ENCODE data around the gene GIMAP5. TPM values are rescaled to one million over a fixed set of nuclear protein-coding genes. Genes with fewer than 3 reads are reported as not detected.

Gene GIMAP5
- total RNA-seq, 1 donor from 2014 or later, result 10.7 TPM

DNA sequence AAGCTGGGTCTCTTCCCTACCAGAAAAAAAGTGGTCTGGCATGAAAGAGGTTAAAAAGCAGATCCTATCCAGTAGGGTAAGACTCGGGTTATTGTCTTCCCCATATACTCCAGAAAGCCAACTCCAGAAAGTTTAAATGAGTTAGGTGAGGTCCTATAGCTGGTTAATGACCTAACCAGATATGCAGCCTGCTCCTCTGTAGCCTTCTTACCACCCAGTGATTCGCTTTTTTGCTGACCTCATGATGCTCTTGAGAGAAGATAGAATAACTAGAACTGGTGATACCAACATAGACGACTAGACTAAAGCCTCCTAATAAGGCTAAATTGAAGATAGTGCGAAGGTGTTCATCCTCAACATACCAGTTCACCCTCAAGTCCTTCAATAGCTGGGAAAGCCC is 21.5 kb upstream of the GIMAP5 start:
- TF ChIP-seq, protein P1, sequence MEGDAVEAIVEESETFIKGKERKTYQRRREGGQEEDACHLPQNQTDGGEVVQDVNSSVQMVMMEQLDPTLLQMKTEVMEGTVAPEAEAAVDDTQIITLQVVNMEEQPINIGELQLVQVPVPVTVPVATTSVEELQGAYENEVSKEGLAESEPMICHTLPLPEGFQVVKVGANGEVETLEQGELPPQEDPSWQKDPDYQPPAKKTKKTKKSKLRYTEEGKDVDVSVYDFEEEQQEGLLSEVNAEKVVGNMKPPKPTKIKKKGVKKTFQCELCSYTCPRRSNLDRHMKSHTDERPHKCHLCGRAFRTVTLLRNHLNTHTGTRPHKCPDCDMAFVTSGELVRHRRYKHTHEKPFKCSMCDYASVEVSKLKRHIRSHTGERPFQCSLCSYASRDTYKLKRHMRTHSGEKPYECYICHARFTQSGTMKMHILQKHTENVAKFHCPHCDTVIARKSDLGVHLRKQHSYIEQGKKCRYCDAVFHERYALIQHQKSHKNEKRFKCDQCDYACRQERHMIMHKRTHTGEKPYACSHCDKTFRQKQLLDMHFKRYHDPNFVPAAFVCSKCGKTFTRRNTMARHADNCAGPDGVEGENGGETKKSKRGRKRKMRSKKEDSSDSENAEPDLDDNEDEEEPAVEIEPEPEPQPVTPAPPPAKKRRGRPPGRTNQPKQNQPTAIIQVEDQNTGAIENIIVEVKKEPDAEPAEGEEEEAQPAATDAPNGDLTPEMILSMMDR (IDR thresholded peaks at IDR 0.05; ENCODE audit: borderline replicate concordance), result no peak
- Histone ChIP-seq H3K27me3 (ENCODE audit: low read depth) (no peaks in the 10 kb centered on the region), H3K36me3 (peaks cover 20% of the 10 kb centered on the region), H3K27ac (replicated peaks) (peak overlapping the region; percentile 91), H3K9me3 (replicated peaks) (peaks cover 24% of the 10 kb centered on the region), H3K4me3 (peak overlapping the region; percentile 69), H3K4me1 (peaks cover 21% of the 10 kb centered on the region)
- intact Hi-C loops (cut with micrococcal nuclease), result loop anchor here (10.0 kb wide), 1 partner anchor 81 kb away; the partner anchor contains the start of gene GIMAP6
- no peak for DNase-seq

DNA sequence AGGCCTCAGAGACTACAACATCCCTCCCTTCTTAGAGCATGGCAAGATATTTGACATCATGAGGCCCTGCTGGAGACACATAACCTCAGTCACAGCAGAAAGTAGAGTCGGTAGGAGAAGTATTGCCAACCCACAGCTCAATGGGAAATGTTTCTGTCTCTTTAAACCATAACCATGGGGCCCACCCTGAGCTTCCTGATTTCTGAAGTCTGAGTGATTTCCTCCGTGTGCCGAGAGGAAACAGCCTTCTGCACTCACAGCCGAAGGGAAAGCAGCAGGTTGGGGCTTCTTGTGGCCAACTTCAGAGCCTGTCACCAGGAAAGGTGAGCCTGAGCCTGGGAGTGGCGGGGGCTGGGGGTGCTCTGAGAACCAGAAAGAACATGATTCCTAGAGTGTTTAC is 20.9 kb upstream of the GIMAP5 start, which contains the start of gene GIMAP1:
TSS of gene GIMAP1 (plus strand) at position 246 of the 400 bp plus-strand sequence. CDS start 2,435 bp downstream, outside the sequence.
- DNase-seq, result peak; percentile 47
- TF ChIP-seq, protein P1 (IDR thresholded peaks at IDR 0.05; ENCODE audit: borderline replicate concordance), result no peak
- intact Hi-C loops (cut with micrococcal nuclease), result loop anchor here (10.0 kb wide), 1 partner anchor 82 kb away; the partner anchor contains the start of gene GIMAP6

DNA sequence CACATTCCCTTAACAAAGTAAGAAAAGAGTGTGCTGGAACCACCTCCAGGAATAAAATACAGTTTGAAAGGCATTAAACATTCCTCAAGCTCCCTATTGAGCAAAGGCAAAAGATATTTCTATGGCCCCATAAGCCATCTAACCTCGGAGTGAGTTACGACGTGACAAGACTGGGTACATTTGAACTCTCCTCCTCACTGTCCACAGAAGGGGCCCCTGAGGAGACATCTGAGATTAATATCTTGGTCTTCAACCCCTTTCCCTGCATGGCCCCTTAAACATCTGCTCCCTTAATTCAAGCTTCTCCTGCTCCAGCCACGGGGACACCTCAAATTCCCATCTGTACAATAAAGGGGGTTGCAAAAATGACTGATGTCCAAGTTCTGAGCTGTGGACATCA is 20.3 kb upstream of the GIMAP5 start:
- no peak for DNase-seq
- Histone ChIP-seq H3K4me1 (peaks cover 24% of the 10 kb centered on the region), H3K27me3 (ENCODE audit: low read depth) (no peaks in the 10 kb centered on the region), H3K4me3 (peak overlapping the region; percentile 69), H3K9me3 (replicated peaks) (peaks cover 22% of the 10 kb centered on the region), H3K36me3 (peaks cover 28% of the 10 kb centered on the region), H3K27ac (replicated peaks) (peak overlapping the region; percentile 91)
- intact Hi-C loops (cut with micrococcal nuclease), result loop anchor here (10.0 kb wide), 1 partner anchor 82 kb away; the partner anchor contains the start of gene GIMAP6
- TF ChIP-seq, protein P1 (IDR thresholded peaks at IDR 0.05; ENCODE audit: borderline replicate concordance), result no peak

More for the DNA sequence above, 20.9 kb upstream of the GIMAP5 start, which contains the start of gene GIMAP1:
- Histone ChIP-seq H3K4me3 (peak within 1 kb of the TSS; percentile 69), H3K27ac (replicated peaks) (peak within 1 kb of the TSS; percentile 91), H3K4me1 (peaks cover 24% of the 10 kb centered on the region), H3K27me3 (ENCODE audit: low read depth) (no peaks in the 10 kb centered on the region), H3K36me3 (peaks cover 26% of the 10 kb centered on the region), H3K9me3 (replicated peaks) (peaks cover 22% of the 10 kb centered on the region)

DNA sequence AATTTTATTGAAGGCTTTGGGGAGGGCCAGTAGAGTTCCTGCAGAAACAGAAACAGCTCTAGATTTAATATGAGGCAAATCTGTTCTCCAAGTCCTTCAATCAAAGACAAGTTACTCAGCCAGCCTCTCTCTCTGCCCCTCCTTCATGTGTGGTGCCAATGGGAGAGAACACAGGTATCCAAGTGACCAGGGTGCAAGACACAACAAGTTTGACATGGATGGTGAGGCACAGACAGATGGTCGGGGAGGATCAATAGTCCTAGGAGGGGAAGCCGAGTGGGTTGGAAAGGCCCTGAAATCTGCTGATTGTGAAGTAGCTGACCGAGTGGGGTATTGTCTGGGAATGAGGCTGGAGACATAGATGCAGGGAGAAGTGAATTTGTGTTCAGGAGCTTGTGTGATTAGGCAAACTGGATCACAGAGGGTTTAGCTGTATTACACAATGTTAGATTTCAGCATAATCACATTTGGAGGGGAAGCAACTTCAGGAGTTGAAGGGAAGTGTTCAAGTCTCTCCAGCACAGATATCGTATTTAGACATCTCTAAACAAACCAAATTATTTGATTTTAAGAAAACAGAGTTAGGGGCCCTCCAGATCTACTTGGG is 19.3 kb upstream of the GIMAP5 start:
- H3K9me3 ChIP-seq (replicated peaks), result peaks cover 12% of the 10 kb centered on the region
- intact Hi-C loops (cut with micrococcal nuclease), result loop anchor here (10.0 kb wide), 1 partner anchor 83 kb away; the partner anchor contains the start of gene GIMAP6
- peak overlapping the region; percentile 69 for H3K4me3 ChIP-seq
- H3K27ac ChIP-seq (replicated peaks), result peak overlapping the region; percentile 91
- TF ChIP-seq, protein P1 (IDR thresholded peaks at IDR 0.05; ENCODE audit: borderline replicate concordance), result no peak
- peaks cover 29% of the 10 kb centered on the region for H3K4me1 ChIP-seq
- H3K36me3 ChIP-seq, result peaks cover 33% of the 10 kb centered on the region
- no peak for DNase-seq
- no peaks in the 10 kb centered on the region for H3K27me3 ChIP-seq (ENCODE audit: low read depth)

DNA sequence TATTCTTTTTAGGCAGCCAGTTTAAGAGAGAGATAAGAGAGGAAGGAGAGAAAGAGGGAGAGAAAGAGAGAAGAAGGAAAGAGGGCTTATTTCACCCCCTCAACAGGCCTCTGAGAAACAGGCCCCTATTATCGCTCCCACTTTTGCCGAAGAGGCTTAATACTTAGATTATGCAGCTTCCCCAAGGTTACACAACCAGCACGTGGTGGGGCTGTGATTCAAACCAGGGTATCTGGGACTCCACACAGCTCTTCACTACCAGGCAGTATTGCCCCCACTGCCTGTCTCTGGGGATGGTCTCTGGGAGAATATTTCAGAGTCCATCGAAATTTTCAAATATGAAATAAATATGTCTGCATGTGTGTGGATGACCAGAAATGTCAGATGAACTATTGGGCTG is 17.8 kb upstream of the GIMAP5 start:
- Histone ChIP-seq H3K36me3 (peaks cover 33% of the 10 kb centered on the region), H3K4me3 (peak overlapping the region; percentile 69)
- intact Hi-C loops (cut with micrococcal nuclease), result loop anchor here (10.0 kb wide), 1 partner anchor 85 kb away; the partner anchor contains the start of gene GIMAP6

More for the DNA sequence above, 17.8 kb upstream of the GIMAP5 start:
- H3K4me1 ChIP-seq, result peaks cover 40% of the 10 kb centered on the region
- H3K9me3 ChIP-seq (replicated peaks), result no peaks in the 10 kb centered on the region
- no peaks in the 10 kb centered on the region for H3K27me3 ChIP-seq (ENCODE audit: low read depth)
- TF ChIP-seq, protein P1 (IDR thresholded peaks at IDR 0.05; ENCODE audit: borderline replicate concordance), result no peak
- peak overlapping the region; percentile 91 for H3K27ac ChIP-seq (replicated peaks)
- DNase-seq, result no peak

Measured in left ventricle myocardium inferior (tissue), 1 donor.